Suprapubic skin (tissue), 3 donors: ENCODE measurements around the gene WWTR1.

Experiments used
- CTCF ChIP-seq, 2 donors: fragments of 200-600 bp in 1 of 2; fragments of 450-650 bp in 1 of 2; sonication (generic) in 1 of 2; IDR thresholded peaks; one replicate each; pipeline ENCODE4 v1.5.1; 2016 to 2019; ENCODE audit warnings: antibody characterized with exemption in 2 of 2, mild to moderate bottlenecking in 1 of 2, moderate library complexity in 1 of 2
- EP300 ChIP-seq: sonication (generic); formaldehyde crosslinking; IDR thresholded peaks from one replicate; pipeline ENCODE4 v1.6.1; 2017; ENCODE audit warnings: antibody characterized with exemption
- POLR2A ChIP-seq, 2 donors: fragments of 450-650 bp; IDR thresholded peaks; one replicate each; pipeline ENCODE4 v1.6.1; 2017; ENCODE audit warnings: antibody characterized with exemption in 2 of 2, mild to moderate bottlenecking in 2 of 2, moderate library complexity in 2 of 2

GRCh38 chr3:149563114-149563513 lies 94.7 kb downstream of the WWTR1 start:
- no peak for TF ChIP-seq CTCF (IDR thresholded peaks at IDR 0.05)
- TF ChIP-seq EP300: no peak
- no peak for TF ChIP-seq POLR2A (IDR thresholded peaks at IDR 0.05)
